CD14-positive monocyte (primary cell): ENCODE measurements around the gene CACNB4. TPM values are rescaled to one million over a fixed set of nuclear protein-coding genes. Genes with fewer than 3 reads are reported as not detected.
"Not testable (repeated sequence)": the region's sequence is repeated elsewhere in the genome, so short reads cannot be mapped to it uniquely, and the experiment has no call there.

Source experiments
- DNase-seq, 3 donors: peaks; one replicate each; pipeline ENCODE4 v3.0.0-alpha.2; 2011 to 2022
- H2AFZ ChIP-seq: 2 replicates; pipeline ENCODE4 v1.6.0; 2012; ENCODE audit warnings: mild to moderate bottlenecking, low read depth, low read length, inconsistent platforms; ENCODE audit not compliant: insufficient read depth, poor library complexity, severe bottlenecking
- H3K27ac ChIP-seq, 2 donors: 1 replicate in 1 of 2; 2 replicates in 1 of 2; pipeline ENCODE4 v1.5.1; 2012 to 2013; ENCODE audit warnings: low read length in 2 of 2, control low read depth in 1 of 2, inconsistent platforms in 1 of 2, low read depth in 1 of 2, mild to moderate bottlenecking in 1 of 2
- H3K27me3 ChIP-seq, 2 donors: one replicate each; pipeline versions ENCODE4 v1.6.0 to v1.6.1; 2011 to 2013; ENCODE audit warnings: low read length in 2 of 2; ENCODE audit not compliant: control insufficient read depth in 2 of 2, insufficient read depth in 2 of 2
- H3K36me3 ChIP-seq, 2 donors: replicated peaks in 1 of 2; 1 replicate in 1 of 2; 2 replicates in 1 of 2; pipeline versions ENCODE4 v1.5.1 to v1.6.1; 2012 to 2013; ENCODE audit warnings: low read length in 2 of 2, control low read depth in 1 of 2, inconsistent platforms in 1 of 2, mild to moderate bottlenecking in 1 of 2; ENCODE audit not compliant: insufficient read depth in 2 of 2, control insufficient read depth in 1 of 2
- H3K4me1 ChIP-seq, 2 donors: 1 replicate in 1 of 2; 2 replicates in 1 of 2; pipeline versions ENCODE4 v1.5.1 to v1.6.1; 2012 to 2013; ENCODE audit warnings: low read length in 2 of 2, control low read depth in 1 of 2, inconsistent platforms in 1 of 2, mild to moderate bottlenecking in 1 of 2, moderate library complexity in 1 of 2; ENCODE audit not compliant: insufficient read depth in 2 of 2, control insufficient read depth in 1 of 2
- H3K4me2 ChIP-seq: replicated peaks from 2 replicates; pipeline ENCODE3; 2012; ENCODE audit warnings: low read length, moderate library complexity, mild to moderate bottlenecking; ENCODE audit not compliant: poor library complexity, severe bottlenecking; ENCODE audit errors: extremely low read depth
- H3K4me3 ChIP-seq, 3 experiments: fragments of 200-600 bp in 1 of 3; sonication (generic) in 1 of 3; replicated peaks in 1 of 3; 1 replicate in 2 of 3; 2 replicates in 1 of 3; pipeline ENCODE4 v1.5.1; 2011 to 2013; ENCODE audit warnings: low read length in 3 of 3, mild to moderate bottlenecking in 3 of 3, control low read depth in 2 of 3, low read depth in 2 of 3, inconsistent platforms in 1 of 3, moderate library complexity in 1 of 3
- H3K79me2 ChIP-seq: 2 replicates; pipeline ENCODE4 v1.6.0; 2012; ENCODE audit warnings: mild to moderate bottlenecking, control low read depth, inconsistent platforms, low read length, moderate library complexity; ENCODE audit not compliant: insufficient read depth
- H3K9ac ChIP-seq: 2 replicates; pipeline ENCODE4 v1.6.0; 2017; ENCODE audit warnings: low read length, mild to moderate bottlenecking; ENCODE audit not compliant: insufficient read depth, poor library complexity, severe bottlenecking
- H3K9me3 ChIP-seq, 2 donors: replicated peaks in 1 of 2; 1 replicate in 1 of 2; 2 replicates in 1 of 2; pipeline versions ENCODE4 v1.5.1 to v1.6.1; 2012 to 2013; ENCODE audit warnings: low read length in 2 of 2, control low read depth in 1 of 2; ENCODE audit not compliant: control insufficient read depth in 1 of 2, insufficient read depth in 1 of 2
- H4K20me1 ChIP-seq: 2 replicates; pipeline ENCODE4 v1.6.0; 2012; ENCODE audit warnings: mild to moderate bottlenecking, low read length, control low read depth, moderate library complexity; ENCODE audit not compliant: insufficient read depth
- H3K27ac Mint-ChIP-seq, 7 donors: one replicate each; pipeline ENCODE4 v1.8.0; 2020; ENCODE audit warnings: mild to moderate bottlenecking in 7 of 7, mixed read lengths in 7 of 7, moderate library complexity in 6 of 7, inconsistent platforms in 2 of 7
- H3K27me3 Mint-ChIP-seq, 3 donors: one replicate each; pipeline ENCODE4 v1.8.0; 2021 to 2022; ENCODE audit warnings: low read depth in 3 of 3, mild to moderate bottlenecking in 3 of 3, mixed read lengths in 3 of 3, moderate library complexity in 3 of 3, inconsistent platforms in 1 of 3
- H3K36me3 Mint-ChIP-seq, 2 donors: one replicate each; pipeline ENCODE4 v1.8.0; 2020; ENCODE audit warnings: mixed read lengths in 2 of 2, inconsistent platforms in 1 of 2, mild to moderate bottlenecking in 1 of 2
- H3K4me1 Mint-ChIP-seq: one replicate; pipeline ENCODE4 v1.8.0; 2020; ENCODE audit warnings: mild to moderate bottlenecking, mixed read lengths
- H3K4me3 Mint-ChIP-seq, 2 donors: one replicate each; pipeline ENCODE4 v1.8.0; 2020; ENCODE audit warnings: mild to moderate bottlenecking in 2 of 2, mixed read lengths in 2 of 2, moderate library complexity in 1 of 2
- H3K9me3 Mint-ChIP-seq, 7 donors: one replicate each; pipeline ENCODE4 v1.8.0; 2020 to 2022; ENCODE audit warnings: mixed read lengths in 7 of 7, mild to moderate bottlenecking in 6 of 7, moderate library complexity in 6 of 7, inconsistent platforms in 2 of 7
- WGBS: methylation state at CpG from one replicate; pipeline ENCODE4 v1.1.5; 2013; ENCODE audit warnings: missing lambda C conversion rate; ENCODE audit not compliant: insufficient coverage; 5-methylcytosine and 5-hydroxymethylcytosine counted together
- intact Hi-C, 2 donors: fragments of 100-400 bp; cut with micrococcal nuclease; formaldehyde crosslinking; loops; one replicate each; pipeline versions ENCODE4 v1.15.0 to v1.15.1; 2023
- polyA plus RNA-seq, 3 donors: library from polyadenylated mRNA; depleted of rRNA in 1 of 3; unstranded in 2 of 3; stranded (reverse) in 1 of 3; fragments of 300-500 nt in 2 of 3; fragments of >200 nt in 1 of 3; fragmentation: Illumina TruSeq in 2 of 3; gene quantifications; 1 replicate in 2 of 3; 2 replicates in 1 of 3; pipeline ENCODE4 v1.2.3, GENCODE V29; 2012 to 2021
- TF ChIP-seq, protein P1 (sequence below): fragments of 200-600 bp; IDR thresholded peaks from one replicate; pipeline ENCODE4 v1.8.0; 2022; ENCODE audit warnings: antibody characterized with exemption, mild to moderate bottlenecking

The CACNB4 gene
- polyA plus RNA-seq, 3 donors, result 0.44 to 1.9 (median 1.1) TPM

DNA sequence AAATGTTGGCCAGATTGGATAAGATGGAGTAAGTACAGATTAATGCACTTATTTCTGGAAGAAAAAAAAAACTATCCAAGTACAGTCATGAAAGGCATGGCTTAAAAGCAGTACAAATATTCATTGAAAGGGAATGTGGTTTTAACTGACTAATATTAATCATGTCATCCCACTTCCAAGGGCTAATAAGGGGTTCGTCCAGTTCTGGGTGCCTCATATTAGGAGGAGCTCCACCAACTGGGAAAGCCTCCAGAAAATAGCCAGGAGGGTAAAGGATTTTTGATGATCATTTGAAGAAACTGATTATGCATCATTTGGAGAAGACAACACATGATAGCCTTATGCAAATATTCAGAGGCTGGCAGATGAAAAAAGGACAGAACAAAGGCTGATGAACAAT, 155.4 kb downstream of the CACNB4 start:
- H3K4me3 Mint-ChIP-seq, result no peak overlapping the region
- no peak overlapping the region for H3K4me3 ChIP-seq
- intact Hi-C loops, result loop anchor here (10.0 kb wide), 1 partner anchor 119 kb away; the partner anchor contains the start of gene ARL5A (in 2 of the 2)
- TF ChIP-seq, protein P1, sequence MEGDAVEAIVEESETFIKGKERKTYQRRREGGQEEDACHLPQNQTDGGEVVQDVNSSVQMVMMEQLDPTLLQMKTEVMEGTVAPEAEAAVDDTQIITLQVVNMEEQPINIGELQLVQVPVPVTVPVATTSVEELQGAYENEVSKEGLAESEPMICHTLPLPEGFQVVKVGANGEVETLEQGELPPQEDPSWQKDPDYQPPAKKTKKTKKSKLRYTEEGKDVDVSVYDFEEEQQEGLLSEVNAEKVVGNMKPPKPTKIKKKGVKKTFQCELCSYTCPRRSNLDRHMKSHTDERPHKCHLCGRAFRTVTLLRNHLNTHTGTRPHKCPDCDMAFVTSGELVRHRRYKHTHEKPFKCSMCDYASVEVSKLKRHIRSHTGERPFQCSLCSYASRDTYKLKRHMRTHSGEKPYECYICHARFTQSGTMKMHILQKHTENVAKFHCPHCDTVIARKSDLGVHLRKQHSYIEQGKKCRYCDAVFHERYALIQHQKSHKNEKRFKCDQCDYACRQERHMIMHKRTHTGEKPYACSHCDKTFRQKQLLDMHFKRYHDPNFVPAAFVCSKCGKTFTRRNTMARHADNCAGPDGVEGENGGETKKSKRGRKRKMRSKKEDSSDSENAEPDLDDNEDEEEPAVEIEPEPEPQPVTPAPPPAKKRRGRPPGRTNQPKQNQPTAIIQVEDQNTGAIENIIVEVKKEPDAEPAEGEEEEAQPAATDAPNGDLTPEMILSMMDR, result no peak
- H3K27ac ChIP-seq, result no peak overlapping the region
- WGBS, result no CpG with 5 or more reads among the region's 1 CpG
- H3K9me3 Mint-ChIP-seq, result peaks cover 7 to 15% (median 10%) of the 10 kb centered on the region in 7 donors
- no peak overlapping the region for H3K4me2 ChIP-seq
- H3K9me3 ChIP-seq, result peaks cover 12 to 15% of the 10 kb centered on the region in 2 donors
- H4K20me1 ChIP-seq, result no peaks in the 10 kb centered on the region
- peaks cover 24 to 26% of the 10 kb centered on the region in 2 donors for H3K4me1 ChIP-seq
- no peak for DNase-seq
- peaks cover 36% of the 10 kb centered on the region for H3K4me1 Mint-ChIP-seq
- no peak overlapping the region for H2AFZ ChIP-seq
- no peak overlapping the region for H3K9ac ChIP-seq
- H3K36me3 ChIP-seq, result no peaks in the 10 kb centered on the region
- peaks cover 0 to 7% of the 10 kb centered on the region in 2 donors for H3K36me3 Mint-ChIP-seq
- no peaks in the 10 kb centered on the region for H3K27me3 ChIP-seq
- H3K27me3 Mint-ChIP-seq, result peaks cover 0 to 2% (median 0%) of the 10 kb centered on the region in 3 donors
- H3K79me2 ChIP-seq, result no peaks in the 10 kb centered on the region
- no peak overlapping the region for H3K27ac Mint-ChIP-seq

DNA sequence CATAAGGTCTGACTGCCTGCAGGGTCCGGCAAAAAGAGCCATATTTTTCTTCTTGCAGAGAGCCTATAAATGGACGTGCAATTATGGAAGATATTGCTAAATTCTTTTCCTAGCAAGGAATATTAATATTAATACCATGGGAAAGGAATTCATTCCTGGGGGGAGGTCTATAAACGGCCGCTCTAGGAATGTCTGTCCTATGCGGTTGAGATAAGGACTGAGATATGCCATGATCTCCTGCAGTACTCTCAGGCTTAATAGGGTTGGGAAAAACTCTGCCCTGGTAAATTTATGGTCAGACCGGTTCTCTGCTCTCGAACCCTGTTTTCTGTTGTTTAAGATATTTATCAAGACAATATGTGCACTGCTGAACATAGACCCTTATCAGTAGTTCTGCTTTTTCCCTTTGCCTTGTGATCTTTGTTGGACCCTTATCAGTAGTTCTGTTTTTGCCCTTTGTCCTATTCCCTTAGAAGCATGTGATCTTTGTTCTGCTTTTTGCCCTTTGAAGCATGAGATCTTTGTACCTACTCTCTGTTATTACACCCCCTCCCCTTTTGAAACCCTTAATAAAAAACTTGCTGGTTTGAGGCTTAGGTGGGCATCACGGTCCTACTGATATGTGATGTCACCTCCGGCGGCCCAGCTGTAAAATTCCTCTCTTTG, 156.2 kb downstream of the CACNB4 start:
- not testable (repeated sequence) for H3K79me2 ChIP-seq, H3K27me3 ChIP-seq, H3K27ac Mint-ChIP-seq, H3K27ac ChIP-seq, H3K4me3 Mint-ChIP-seq, H3K27me3 Mint-ChIP-seq, DNase-seq, H3K4me2 ChIP-seq, H2AFZ ChIP-seq, H3K36me3 Mint-ChIP-seq, H4K20me1 ChIP-seq, H3K36me3 ChIP-seq, H3K9ac ChIP-seq, H3K4me3 ChIP-seq
- Mint-ChIP-seq H3K9me3 (peaks cover 7 to 15% (median 10%) of the 10 kb centered on the region in 7 donors), H3K4me1 (peaks cover 28% of the 10 kb centered on the region)
- Histone ChIP-seq H3K9me3 (peaks cover 12 to 15% of the 10 kb centered on the region in 2 donors), H3K4me1 (peaks cover 16 to 18% of the 10 kb centered on the region in 2 donors)
- 60% methylated on average over 2 of the region's 10 CpGs for WGBS
- intact Hi-C loops, result loop anchor here (10.0 kb wide), 1 partner anchor 118 kb away; the partner anchor contains the start of gene ARL5A (in 2 of the 2)
